PC-3 (cell line): ENCODE data around the gene DDX46. TPM values are rescaled to one million over a fixed set of nuclear protein-coding genes. Genes with fewer than 3 reads are reported as not detected.

Source experiments
- ATAC-seq: fragments of 200-7000 bp; cut with Tn5 transposase; 2 replicates; pipeline ENCODE4 v1.9.1; 2020; ENCODE audit warnings: mild to moderate bottlenecking, moderate library complexity
- BruUV-seq: library from RNA; stranded (reverse); fragments of 400-500 nt; replicated peaks from 2 replicates; lab custom pipeline; 2021; lab: Mats Ljungman, UMichigan
- CTCF ChIA-PET: fragments of 300-600 bp; sonication (Branson Sonifier 250); formaldehyde crosslinking; loops from one replicate; lab custom pipeline; 2022; ENCODE audit warnings: antibody characterized with exemption; lab: Charles Lee
- POLR2A ChIA-PET: fragments of 300-600 bp; sonication (Branson Sonifier 250); formaldehyde crosslinking; loops from one replicate; lab custom pipeline; 2022; ENCODE audit warnings: antibody characterized with exemption; ENCODE audit not compliant: unreplicated experiment; lab: Charles Lee
- DNase-seq: peaks from one replicate; pipeline ENCODE4 v3.0.0-alpha.2; 2015
- H2AFZ ChIP-seq: fragments of 300-600 bp; sonication (generic); 2 replicates; pipeline ENCODE4 v1.6.0; 2016; ENCODE audit warnings: antibody characterized with exemption, low read length
- H3F3A ChIP-seq: fragments of 300-600 bp; sonication (generic); one replicate; pipeline ENCODE4 v1.6.0; 2017; ENCODE audit warnings: antibody characterized with exemption, low read length, control low read depth, mild to moderate bottlenecking; ENCODE audit not compliant: unreplicated experiment
- H3K27ac ChIP-seq: fragments of 300-600 bp; sonication (generic); 2 replicates; pipeline ENCODE4 v1.5.1; 2016; ENCODE audit warnings: mild to moderate bottlenecking, low read length
- H3K27me3 ChIP-seq: fragments of 300-600 bp; sonication (generic); 2 replicates; pipeline ENCODE4 v1.6.1; 2016; ENCODE audit warnings: low read length, mixed read lengths
- H3K36me3 ChIP-seq: fragments of 300-600 bp; sonication (generic); 2 replicates; pipeline ENCODE4 v1.6.1; 2016; ENCODE audit warnings: low read depth, mixed run types, low read length, mixed read lengths
- H3K4me1 ChIP-seq: fragments of 300-600 bp; sonication (generic); 2 replicates; pipeline ENCODE4 v1.5.1; 2016; ENCODE audit warnings: low read length; ENCODE audit not compliant: insufficient read depth
- H3K4me2 ChIP-seq: fragments of 300-600 bp; sonication (generic); 2 replicates; pipeline ENCODE4 v1.6.0; 2016; ENCODE audit warnings: low read length
- H3K4me3 ChIP-seq: fragments of 300-600 bp; sonication (generic); 2 replicates; pipeline ENCODE4 v1.5.1; 2016; ENCODE audit warnings: mild to moderate bottlenecking, low read length, mixed read lengths
- H3K79me2 ChIP-seq: fragments of 300-600 bp; sonication (generic); 2 replicates; pipeline ENCODE4 v1.6.1; 2017; ENCODE audit warnings: low read length, mixed read lengths
- H3K9ac ChIP-seq: fragments of 300-600 bp; sonication (generic); 2 replicates; pipeline ENCODE4 v1.6.0; 2016; ENCODE audit warnings: mild to moderate bottlenecking, low read length
- H3K9me2 ChIP-seq: fragments of 300-600 bp; sonication (generic); replicated peaks from 2 replicates; pipeline ENCODE4 v1.6.1; 2016; ENCODE audit warnings: mixed run types, low read length, mixed read lengths
- H3K9me3 ChIP-seq: fragments of 300-600 bp; sonication (generic); 2 replicates; pipeline ENCODE4 v1.6.1; 2016; ENCODE audit warnings: low read length, mixed read lengths
- H4K20me1 ChIP-seq: fragments of 300-600 bp; sonication (generic); 2 replicates; pipeline ENCODE4 v1.6.1; 2016; ENCODE audit warnings: low read length, mixed read lengths
- EZH2 ChIP-seq: fragments of 300-600 bp; sonication (generic); IDR thresholded peaks from one replicate; pipeline ENCODE4 v1.6.1; 2017; ENCODE audit warnings: antibody characterized with exemption, mild to moderate bottlenecking, low read length; ENCODE audit not compliant: unreplicated experiment
- EZH2phosphoT487 ChIP-seq: fragments of 300-600 bp; sonication (generic); IDR thresholded peaks from 2 replicates; pipeline ENCODE4 v1.6.1; 2018; ENCODE audit warnings: mild to moderate bottlenecking, antibody characterized with exemption, low read length, borderline replicate concordance
- intact Hi-C: fragments of 100-400 bp; cut with micrococcal nuclease; formaldehyde crosslinking; loops from 2 replicates; pipeline ENCODE4 v1.9.0; 2023
- total RNA-seq: library from RNA; depleted of rRNA; stranded (reverse); fragments of >200 nt; gene quantifications from 2 replicates; pipeline ENCODE4 v1.2.3, GENCODE V29; 2014
- TF ChIP-seq, protein P1 (sequence below): fragments of 300-600 bp; sonication (generic); conservative IDR thresholded peaks from 2 replicates; pipeline ENCODE4 v1.5.1; 2017; ENCODE audit warnings: antibody characterized with exemption, low read depth, mild to moderate bottlenecking, low read length

Gene DDX46
- total RNA-seq, 1 experiment from 2014 or later, result 29.0 TPM

DNA sequence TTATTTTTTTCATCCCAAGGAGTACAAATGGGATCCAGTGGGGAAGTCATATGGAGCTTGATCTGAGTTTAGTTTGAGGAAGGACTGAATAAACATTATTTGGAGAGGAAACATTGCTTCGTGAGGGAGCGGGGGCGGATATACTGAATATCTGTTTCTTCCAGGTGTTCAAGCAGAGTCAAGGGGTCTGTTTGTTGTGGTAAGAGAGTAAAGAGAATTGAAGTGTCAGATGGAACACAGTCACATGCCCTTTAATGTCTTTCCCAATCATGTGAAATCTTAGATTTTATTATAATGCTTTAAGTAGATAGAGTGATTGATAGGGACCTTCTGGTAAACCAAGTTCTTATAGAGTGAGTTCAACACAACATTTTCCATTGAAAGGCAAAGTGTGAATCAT, 33.7 kb downstream of the DDX46 start:
- ATAC-seq (no peak), DNase-seq (no peak)
- no peaks in the 10 kb centered on the region for H3F3A ChIP-seq
- H3K27me3 ChIP-seq, result no peaks in the 10 kb centered on the region
- intact Hi-C loops, result no loop called here
- H3K79me2 ChIP-seq, result no peaks in the 10 kb centered on the region
- no TSS peak for BruUV-seq
- no peak overlapping the region for H3K4me3 ChIP-seq
- CTCF ChIA-PET, result no interaction called here
- H4K20me1 ChIP-seq, result no peaks in the 10 kb centered on the region
- no peak overlapping the region for H3K27ac ChIP-seq
- POLR2A ChIA-PET, result interaction anchor here (0.7 kb wide), 1 partner anchor 156 kb away, joined by 3 read pairs; no protein-coding TSS in a partner anchor
- no peak overlapping the region for H3K9ac ChIP-seq
- H3K9me3 ChIP-seq, result no peaks in the 10 kb centered on the region
- H3K36me3 ChIP-seq, result peaks cover 37% of the 10 kb centered on the region
- no peak for TF ChIP-seq EZH2phosphoT487
- TF ChIP-seq, protein P1, sequence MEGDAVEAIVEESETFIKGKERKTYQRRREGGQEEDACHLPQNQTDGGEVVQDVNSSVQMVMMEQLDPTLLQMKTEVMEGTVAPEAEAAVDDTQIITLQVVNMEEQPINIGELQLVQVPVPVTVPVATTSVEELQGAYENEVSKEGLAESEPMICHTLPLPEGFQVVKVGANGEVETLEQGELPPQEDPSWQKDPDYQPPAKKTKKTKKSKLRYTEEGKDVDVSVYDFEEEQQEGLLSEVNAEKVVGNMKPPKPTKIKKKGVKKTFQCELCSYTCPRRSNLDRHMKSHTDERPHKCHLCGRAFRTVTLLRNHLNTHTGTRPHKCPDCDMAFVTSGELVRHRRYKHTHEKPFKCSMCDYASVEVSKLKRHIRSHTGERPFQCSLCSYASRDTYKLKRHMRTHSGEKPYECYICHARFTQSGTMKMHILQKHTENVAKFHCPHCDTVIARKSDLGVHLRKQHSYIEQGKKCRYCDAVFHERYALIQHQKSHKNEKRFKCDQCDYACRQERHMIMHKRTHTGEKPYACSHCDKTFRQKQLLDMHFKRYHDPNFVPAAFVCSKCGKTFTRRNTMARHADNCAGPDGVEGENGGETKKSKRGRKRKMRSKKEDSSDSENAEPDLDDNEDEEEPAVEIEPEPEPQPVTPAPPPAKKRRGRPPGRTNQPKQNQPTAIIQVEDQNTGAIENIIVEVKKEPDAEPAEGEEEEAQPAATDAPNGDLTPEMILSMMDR, result no peak
- TF ChIP-seq EZH2, result no peak
- H2AFZ ChIP-seq, result no peak overlapping the region
- no peaks in the 10 kb centered on the region for H3K9me2 ChIP-seq
- no peaks in the 10 kb centered on the region for H3K4me1 ChIP-seq
- H3K4me2 ChIP-seq, result no peak overlapping the region

DNA sequence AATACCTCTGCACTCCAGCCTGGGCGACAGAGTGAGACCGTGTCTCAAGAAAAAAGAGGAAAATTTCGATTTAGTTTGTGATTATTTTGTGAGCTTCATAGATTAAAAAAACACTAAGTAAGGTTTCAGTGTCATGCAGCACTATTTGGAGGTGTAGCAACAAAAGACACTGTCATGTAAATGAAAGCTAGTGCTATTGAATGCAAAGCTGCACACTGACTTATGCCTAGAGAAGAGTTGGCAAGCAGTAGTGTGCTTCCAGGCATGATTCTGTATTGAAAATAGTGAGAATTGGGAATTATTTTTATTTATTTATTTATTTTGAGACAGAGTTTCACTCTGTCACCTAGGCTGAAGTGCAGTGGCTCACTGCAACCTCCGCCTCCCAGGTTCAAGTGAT, 34.5 kb downstream of the DDX46 start:
- ATAC-seq (no peak), DNase-seq (no peak)
- intact Hi-C loops, result no loop called here
- H3K9me2 ChIP-seq, result no peaks in the 10 kb centered on the region
- H3K27me3 ChIP-seq, result no peaks in the 10 kb centered on the region
- ChIA-PET CTCF (no interaction called here), POLR2A (no interaction called here)
- no peaks in the 10 kb centered on the region for H3K4me1 ChIP-seq
- peaks cover 35% of the 10 kb centered on the region for H3K36me3 ChIP-seq
- H3K27ac ChIP-seq, result no peak overlapping the region
- H3K4me3 ChIP-seq, result no peak overlapping the region
- no peaks in the 10 kb centered on the region for H3K79me2 ChIP-seq
- TF ChIP-seq, protein P1, result no peak
- no peak for TF ChIP-seq EZH2phosphoT487
- no peak for TF ChIP-seq EZH2
- no peaks in the 10 kb centered on the region for H4K20me1 ChIP-seq
- no peak overlapping the region for H3K9ac ChIP-seq
- H2AFZ ChIP-seq, result no peak overlapping the region
- no peak overlapping the region for H3K4me2 ChIP-seq
- BruUV-seq, result no TSS peak
- no peaks in the 10 kb centered on the region for H3F3A ChIP-seq
- no peaks in the 10 kb centered on the region for H3K9me3 ChIP-seq

DNA sequence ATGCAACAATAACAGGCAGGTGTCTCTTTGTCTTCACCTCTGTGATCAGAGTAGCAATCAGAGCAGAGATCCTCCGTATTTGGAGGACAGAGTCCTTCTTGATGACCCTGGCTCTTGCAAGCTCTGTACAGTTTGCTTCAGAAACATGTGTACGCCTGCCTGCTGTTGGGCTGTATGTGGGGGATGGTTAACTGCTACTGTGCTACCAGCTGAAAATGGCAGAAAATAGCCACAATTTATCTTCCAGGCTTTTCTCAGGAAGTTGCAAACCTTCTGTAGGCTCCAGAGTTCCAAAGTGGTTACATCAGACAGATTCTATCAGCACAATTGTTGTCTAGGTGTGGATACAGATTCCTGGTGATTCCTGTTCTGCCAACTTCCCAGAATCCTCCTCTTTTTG, 35.5 kb downstream of the DDX46 start:
- H3K36me3 ChIP-seq, result peaks cover 35% of the 10 kb centered on the region
- ChIA-PET CTCF (no interaction called here), POLR2A (no interaction called here)
- H3K27me3 ChIP-seq, result no peaks in the 10 kb centered on the region
- no peaks in the 10 kb centered on the region for H3K9me3 ChIP-seq
- DNase-seq (no peak), ATAC-seq (no peak)
- no peaks in the 10 kb centered on the region for H3K9me2 ChIP-seq
- no peaks in the 10 kb centered on the region for H3K4me1 ChIP-seq
- TF ChIP-seq, protein P1, result no peak
- TF ChIP-seq EZH2phosphoT487 (no peak), EZH2 (no peak)
- intact Hi-C loops, result no loop called here
- H3K4me3 ChIP-seq, result no peak overlapping the region
- no TSS peak for BruUV-seq
- H4K20me1 ChIP-seq, result no peaks in the 10 kb centered on the region
- no peak overlapping the region for H2AFZ ChIP-seq
- H3K9ac ChIP-seq, result no peak overlapping the region
- H3K4me2 ChIP-seq, result no peak overlapping the region
- H3K79me2 ChIP-seq, result no peaks in the 10 kb centered on the region
- H3K27ac ChIP-seq, result no peak overlapping the region
- H3F3A ChIP-seq, result no peaks in the 10 kb centered on the region
